GM21515 (cell line): ENCODE results near the gene PTPRA.
"Not testable (repeated sequence)": the region's sequence is repeated elsewhere in the genome, so short reads cannot be mapped to it uniquely, and the experiment has no call there.

Experiments used
- ATAC-seq: cut with Tn5 transposase; IDR thresholded peaks from one replicate; pipeline ENCODE4 v1.9.1; 2021; ENCODE audit not compliant: unreplicated experiment

PTPRA gene, protein sequence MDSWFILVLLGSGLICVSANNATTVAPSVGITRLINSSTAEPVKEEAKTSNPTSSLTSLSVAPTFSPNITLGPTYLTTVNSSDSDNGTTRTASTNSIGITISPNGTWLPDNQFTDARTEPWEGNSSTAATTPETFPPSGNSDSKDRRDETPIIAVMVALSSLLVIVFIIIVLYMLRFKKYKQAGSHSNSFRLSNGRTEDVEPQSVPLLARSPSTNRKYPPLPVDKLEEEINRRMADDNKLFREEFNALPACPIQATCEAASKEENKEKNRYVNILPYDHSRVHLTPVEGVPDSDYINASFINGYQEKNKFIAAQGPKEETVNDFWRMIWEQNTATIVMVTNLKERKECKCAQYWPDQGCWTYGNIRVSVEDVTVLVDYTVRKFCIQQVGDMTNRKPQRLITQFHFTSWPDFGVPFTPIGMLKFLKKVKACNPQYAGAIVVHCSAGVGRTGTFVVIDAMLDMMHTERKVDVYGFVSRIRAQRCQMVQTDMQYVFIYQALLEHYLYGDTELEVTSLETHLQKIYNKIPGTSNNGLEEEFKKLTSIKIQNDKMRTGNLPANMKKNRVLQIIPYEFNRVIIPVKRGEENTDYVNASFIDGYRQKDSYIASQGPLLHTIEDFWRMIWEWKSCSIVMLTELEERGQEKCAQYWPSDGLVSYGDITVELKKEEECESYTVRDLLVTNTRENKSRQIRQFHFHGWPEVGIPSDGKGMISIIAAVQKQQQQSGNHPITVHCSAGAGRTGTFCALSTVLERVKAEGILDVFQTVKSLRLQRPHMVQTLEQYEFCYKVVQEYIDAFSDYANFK

DNA sequence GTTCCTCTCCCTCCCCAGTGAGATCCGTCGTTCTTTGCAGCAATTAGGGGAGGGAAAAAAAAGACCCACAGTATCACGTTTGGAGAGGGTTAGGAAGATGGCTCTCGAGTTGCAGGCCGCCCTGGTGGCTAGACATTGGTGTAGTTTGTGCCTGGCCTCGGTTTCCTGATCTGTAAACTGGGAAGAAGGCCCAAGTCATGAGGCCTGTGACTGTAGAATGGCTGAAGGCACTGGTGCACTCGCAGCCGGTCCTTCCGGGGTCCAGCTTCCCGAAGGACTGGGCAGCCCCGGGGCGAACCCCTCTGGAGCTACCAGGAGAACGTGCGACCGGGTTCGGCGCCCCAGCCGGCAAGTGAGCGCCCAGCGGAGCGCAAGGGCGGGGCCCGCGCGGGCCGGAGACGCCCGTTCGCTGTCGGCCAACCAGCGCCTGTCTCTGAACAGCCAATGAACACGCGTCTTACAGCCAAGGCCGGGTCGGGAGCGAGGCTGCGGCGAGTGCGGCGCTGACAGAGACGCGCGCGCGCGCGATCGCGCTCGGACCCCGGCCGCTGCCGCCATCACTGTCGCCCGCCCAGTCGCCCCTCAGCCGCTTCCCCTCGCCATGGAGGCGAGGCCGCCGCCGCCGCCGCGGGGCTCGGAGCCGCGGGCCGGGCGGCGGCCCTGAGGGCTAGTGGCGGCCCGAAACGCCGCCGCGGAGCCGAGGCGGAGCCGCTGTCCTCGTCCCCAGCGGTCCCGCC is at the start of gene PTPRA:
PTPRA (plus strand) TSS at position 472 of the 737 bp plus-strand sequence. CDS start 90,797 bp downstream, outside the sequence.
- peak; percentile 91 for ATAC-seq

DNA sequence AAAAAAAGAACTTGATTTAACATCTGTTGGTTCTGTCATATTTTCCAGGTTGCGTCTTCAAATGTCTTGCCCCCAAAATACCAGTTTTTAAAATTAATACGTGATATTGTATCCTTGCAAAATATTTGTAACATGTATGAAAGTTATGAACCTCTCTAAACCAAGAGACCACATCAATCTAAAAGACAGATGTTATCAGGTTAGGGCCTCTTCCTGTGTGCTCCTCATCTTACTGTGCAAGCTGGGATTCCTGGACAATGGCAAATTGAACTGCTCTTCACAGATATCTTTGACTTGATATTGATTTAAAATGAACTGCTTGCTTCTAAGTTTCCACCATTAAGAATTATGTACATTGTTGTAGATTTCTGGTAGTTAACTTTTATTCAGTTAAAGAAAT is 47.5 kb upstream of the PTPRA start:
- no peak for ATAC-seq

DNA sequence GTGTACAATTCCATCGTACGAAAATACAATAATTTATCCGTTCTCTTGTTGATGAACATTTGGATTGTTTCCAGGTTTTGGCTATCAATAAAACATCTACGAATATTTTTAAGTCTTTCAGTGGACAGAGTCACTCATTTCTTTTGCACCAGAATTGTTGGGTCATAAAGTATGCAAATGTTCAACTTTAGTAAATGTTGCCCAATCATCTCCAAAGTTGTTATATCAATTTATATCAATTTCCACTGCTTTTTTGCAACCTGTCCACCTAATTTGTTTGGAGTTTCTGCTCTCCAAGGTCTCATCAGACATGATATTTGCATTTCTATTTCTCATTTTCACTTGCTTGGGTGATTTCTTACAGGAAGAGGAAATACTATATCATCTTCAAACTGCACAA is 46.6 kb upstream of the PTPRA start:
- ATAC-seq, result no peak

DNA sequence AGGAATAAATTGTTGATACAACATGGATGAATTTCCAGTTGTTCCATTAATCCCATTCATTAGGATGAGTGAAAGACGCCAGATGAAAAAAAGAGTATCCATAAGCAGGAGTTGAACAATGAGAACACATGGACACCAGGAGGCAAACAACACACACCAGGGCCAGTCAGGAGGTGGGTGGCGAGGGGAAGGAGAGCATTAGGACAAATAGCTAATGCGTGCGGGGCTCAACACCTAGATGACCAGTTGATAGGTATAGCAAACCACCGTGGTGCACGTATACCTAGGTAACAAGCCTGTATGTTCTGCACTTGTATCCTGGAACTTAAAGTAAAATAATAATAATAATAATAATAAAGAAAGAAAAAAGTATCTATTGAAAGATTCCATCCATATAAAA is 43.9 kb upstream of the PTPRA start:
- ATAC-seq, result no peak

DNA sequence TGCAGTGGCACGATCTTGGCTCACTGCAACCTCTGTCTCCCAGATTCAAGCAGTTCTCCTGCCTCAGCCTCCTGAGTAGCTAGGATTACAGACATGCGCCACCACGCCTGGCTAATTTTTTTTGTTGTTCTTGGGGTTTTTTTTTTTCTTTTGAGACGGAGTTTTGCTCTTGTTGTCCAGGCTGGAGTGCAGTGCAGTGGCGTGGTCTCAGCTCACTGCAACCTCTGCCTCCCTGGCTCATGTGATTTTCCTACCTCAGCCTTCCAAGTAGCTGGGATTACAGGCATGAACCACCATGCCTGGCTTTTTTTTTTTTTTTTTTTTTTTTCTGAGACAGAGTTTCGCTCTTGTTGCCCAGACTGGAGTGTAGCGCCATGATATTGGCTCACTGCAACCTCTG is 42.1 kb upstream of the PTPRA start:
- not testable (repeated sequence) for ATAC-seq

DNA sequence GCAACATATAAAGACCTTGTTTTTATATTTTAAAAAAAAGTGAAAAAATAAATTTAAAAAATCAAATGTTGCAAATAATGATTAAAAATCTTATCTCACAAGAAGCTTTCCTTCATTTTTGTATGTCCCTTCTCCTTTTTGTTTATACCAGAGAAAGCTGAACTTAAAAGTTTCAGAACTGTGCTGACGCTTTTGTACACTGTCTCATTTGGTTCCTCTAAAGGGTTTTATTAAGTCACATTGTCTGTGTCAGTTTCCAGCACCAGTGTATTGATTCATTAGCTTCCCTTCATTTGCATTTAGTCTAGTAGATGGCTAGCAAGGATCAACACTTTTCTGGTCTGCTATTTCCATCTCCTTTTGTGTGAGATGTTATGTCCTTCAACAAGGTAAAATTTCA is 39.5 kb upstream of the PTPRA start:
- no peak for ATAC-seq

DNA sequence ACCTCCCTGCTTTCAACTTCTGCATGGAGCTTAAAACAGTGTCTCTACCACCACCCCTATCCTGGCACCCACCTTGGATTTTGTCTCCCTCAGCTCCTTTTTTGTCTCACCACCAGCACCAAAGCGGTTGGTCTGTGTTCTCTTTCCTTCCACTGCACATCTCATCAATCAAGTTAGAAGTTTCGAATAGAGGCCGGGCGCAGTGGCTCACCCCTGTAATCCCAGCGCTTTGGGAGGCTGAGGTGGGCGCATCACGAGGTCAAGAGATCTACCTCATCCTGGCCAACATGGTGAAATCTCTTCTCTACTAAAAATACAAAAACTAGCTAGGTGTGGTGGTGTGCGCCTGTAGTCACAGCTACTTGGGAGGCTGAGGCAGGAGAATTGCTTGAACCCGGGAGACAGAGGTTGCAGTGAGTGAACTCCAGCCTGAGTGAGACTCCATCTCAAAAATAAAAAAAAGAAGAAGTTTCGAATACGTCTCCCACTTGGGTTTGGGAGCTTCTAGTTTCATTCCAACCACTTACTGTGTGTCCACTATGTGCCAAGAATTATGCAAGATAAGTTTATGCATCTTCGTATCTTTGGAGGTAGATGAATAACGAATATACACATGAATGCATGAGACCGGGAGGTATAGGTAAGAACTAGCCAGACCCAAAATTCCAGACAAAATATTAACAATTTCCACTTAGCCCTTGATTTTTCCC is 38.7 kb upstream of the PTPRA start:
- no peak for ATAC-seq

DNA sequence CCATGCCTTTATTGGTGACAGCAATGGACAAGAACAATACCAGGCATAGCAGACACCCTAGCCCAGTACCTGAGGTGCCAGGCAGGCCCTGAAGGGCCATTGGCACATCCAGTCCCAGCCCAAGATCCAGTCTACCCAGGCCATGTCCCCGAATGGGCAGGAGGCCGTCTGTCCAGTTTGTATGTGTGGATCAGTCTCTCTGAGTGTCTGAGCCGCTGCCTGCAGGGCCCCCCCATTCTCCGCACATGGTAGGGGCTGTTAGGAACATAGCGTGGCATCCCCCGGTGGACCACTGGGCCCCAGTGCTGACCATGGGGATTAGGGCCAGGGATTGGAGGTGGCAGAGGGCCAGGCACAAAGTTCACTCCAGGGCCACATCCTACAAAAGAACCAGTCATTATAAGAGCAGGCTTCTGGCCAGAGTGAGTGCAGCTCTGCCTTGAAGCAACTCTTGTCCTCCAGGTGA is 37.9 kb upstream of the PTPRA start:
- ATAC-seq, result no peak

DNA sequence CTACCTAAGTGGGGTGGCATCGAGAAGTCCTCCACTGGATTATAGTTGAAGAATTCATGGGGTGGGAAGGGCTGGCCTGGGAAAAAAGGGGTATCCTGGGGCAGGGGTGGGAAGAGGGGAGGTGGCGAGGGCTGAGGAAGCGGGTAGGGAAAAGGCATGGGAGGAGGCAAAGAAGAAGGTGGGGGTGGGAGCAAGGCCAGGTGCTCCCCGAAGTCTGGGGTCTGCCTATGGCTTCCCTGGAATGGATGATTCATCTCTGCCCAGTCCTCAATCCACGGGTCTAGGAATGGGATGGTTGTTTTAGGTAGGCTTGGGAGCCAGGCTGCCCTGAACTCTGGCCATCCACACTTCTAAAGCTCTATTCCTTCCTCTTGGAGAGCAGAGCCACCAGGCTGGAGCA is 37.2 kb upstream of the PTPRA start:
- no peak for ATAC-seq

DNA sequence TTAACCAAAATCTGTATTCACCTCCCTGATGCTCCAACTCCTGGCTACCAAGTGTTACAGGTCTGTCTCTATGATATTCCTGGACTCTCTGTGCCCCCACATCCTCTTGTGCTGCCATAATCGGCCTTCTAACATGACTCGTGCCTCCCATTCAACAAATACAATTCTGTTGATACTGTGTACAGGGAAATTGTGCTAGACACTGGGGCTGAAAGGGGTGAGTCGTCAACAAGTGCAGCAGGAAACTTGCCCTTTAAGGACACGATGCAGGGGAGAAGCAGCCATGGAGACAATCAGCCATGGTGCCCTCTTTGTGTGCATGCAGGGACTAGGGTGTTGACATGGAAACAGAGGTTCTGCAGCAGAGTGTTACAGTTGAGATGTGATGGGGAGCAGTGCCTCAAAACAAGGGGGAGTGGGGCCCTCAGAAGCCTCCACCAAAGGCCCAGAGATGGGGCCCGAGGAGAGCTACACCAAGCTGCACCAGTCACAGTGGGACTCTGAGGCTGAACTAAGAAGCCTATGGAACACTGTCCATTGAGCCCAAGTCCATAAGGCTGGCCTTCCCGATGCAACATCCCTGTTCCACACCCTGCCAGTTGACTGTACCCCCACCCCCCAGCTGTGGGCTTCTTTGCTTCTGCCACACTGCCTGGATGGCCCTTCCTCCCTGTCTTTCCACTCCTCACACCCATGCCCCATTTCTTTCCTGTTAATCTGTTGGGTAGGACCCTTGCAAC is 35.9 kb upstream of the PTPRA start:
- no peak for ATAC-seq

DNA sequence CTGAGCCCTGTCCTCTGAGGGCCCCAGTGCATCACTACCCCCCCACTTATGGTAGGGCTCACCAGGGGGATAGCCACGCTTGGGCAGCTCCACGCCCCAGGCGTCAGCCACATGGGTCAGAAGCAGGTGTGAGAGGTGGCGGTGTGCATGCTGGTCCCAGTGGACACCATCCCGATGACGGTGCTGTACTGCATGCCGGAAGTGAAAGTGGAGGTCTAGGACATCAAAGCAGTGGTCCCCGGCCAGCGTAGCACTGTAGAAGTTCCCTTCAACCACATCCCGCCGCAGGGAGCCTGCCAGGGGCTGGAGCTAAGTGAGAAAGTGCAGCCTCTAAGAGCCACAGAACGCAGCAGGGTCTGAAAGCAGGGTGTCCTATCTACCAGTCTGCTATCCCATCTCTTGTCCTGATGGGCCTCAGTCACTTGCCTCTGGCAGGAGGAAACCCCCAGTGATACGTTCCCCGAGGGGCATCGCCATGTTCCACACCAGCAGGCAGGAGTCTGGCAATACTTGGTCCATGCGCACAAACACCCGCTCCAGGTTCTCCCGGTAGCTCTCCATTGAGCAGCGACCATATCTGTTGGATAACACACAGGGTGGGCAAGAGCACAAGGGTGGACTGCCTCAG is 35.0 kb upstream of the PTPRA start:
- ATAC-seq, result no peak

DNA sequence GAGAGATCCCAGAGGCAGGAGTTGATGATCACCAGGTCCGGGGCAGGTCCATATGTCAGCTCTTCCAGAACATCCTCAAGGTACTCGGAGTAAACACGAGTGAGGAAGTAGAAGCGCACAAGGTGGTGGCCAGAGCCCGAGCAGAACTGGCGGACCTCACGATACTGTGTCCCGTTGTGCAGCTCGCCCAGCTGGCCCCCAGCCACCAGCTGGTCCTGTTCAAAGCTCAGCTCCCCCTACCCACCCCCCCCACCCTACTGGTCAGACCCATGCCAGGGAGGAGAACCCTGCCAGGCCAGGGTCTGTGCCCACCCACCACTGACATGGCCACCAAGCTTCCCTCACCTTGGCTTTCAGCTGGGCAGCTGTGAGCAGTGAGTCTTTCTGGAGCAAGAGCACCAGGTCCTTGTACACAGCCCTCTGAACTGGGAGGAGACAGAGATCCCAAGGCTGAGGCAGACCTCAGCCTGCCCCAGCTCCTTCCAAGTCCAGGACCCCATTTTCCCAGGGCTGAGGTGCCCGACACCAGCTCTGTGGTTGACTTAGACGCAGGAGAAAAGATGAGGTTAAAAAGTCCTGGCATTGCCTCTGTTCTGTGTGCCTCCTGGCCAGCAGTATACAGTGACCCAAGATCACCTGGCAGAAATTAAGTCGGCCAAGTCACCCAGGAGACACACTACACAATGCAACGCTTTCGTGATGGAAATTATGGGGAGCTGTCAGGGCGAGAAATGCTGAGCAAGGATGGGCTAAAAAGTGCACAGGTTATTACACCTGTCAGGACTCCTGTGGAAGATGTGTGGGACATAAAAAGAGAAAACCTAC is 34.2 kb upstream of the PTPRA start:
- ATAC-seq, result no peak

DNA sequence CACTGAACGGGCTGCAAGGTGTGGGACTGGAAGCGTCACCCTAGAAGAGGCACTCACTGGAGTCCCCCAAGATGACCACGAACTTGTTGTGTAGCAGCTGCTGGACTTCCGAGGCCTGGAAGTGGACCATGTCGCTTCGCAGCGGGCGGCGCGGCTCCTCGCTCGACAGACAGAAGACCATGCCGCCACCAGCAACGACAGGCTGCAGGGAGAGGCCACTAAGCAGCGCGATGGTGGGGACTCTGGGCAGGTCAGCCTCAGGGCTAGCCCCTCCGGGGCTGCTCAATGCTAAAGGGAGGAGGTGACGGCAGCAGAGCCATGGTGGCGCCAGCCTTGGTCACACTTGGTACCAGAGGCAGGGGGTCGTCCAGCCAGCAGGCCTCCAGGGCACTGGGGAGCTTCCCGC is 33.5 kb upstream of the PTPRA start:
- ATAC-seq, result no peak

DNA sequence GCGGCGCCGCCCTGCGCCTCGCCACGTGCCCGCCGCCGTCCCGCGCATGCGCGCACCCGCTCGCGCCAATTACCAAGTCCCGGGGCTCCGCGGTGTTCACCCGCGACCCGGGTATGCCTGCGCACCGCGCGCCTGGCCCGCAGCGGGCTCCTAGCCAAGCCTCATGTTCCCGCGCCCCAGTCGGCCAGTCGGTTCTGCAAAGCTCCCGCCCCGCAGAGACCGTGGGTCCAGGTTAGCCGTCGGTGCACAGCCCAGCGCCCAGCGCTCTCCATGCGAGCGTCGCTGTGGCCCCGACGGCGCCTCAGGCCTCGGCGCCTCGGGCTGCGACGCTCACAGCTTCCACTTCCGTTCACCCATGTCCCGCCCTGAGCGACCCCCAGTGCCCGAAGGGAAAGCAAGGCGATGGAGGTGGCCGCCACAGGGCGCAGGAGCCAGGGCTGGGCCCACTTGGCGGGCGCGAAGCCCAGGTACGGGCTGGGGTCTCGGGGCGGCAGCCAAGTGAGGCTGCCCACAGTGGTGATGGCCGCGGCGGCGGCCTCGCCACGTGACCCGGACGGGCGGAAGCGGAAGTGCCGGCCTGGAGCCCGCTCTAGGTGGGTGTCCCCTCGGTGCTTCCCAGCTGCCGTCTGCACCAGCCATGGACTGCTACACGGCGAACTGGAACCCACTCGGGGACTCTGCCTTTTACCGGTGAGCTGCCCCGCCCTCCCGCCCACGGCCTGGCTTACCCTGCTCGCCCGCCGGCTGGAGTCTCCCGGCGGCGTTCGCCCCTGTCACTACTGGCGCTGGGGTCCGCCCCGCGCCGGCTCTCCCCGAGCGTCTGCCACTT is 32.9 kb upstream of the PTPRA start, which contains the start of the genes PCED1A and VPS16:
PCED1A (minus strand) TSS at position 518 of the 829 bp plus-strand sequence. CDS start 743 bp downstream, outside the sequence.
VPS16 (plus strand) TSS at position 608 of the 829 bp plus-strand sequence; CDS start at position 638, 30 bp downstream.
- peak; percentile 89 for ATAC-seq

DNA sequence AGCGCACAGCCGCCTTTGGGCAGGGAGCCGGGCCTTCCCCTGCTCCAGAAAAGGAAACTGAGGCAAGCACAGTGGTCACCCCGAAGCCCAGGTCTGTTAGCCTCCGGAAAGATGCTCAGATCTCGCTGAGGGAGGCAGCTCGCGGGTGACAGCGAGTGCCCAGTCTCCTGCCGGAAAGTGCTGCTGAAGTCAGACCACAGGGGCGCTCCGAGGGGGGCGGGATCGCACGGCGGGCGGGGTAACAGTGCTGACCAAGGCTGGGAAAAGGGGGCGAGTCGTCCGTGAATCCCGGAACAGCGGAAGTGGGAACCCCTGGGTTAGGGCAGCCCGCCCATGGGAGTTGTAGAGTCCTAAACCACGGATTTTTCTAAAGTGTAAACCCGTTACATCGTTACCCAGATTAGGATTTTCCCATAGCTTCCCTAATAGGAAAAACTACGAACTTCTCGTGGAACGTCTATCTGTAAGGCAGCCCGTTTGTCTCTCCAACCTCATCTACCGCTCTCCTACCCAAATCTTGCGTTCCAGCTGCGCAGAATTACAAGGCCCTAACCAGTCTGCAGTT is 32.2 kb upstream of the PTPRA start:
- ATAC-seq, result peak; percentile 35

DNA sequence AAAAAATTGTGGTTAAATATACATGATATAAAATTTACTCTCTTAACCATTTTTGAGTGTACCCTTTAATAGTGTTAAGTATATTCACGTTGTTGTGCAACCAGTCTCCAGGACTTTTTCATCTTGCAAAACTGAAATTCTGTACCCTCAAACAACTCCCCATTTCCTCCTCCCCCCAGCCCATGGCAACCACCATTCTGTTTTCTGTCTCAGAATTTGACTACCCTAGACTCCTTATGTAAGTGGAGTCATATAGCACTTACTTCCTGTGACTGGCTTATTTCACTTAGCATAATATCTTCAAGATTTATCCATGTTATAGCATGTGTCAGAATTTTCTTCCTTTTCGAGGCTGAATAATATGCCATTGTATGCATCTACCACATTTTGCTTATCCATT is 27.7 kb upstream of the PTPRA start:
- no peak for ATAC-seq

DNA sequence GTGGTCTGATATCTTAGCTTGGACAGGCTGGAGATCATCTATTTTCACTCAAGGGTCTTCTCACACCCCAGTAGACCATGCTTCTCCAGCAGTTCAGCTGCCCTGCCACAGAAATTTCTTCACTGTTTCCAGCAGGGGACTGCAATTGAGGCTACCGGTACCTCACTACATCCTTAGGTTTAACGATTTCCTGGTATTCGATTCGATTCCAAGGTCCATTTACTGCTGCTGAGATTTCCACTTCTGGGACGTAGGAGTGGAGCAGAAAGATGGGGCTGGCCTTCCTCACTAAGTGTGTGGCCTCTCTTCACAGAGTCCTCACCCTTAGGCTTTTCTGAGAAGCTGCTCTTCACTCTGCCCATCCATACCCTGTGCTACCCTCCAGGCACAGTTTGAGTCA is 26.6 kb upstream of the PTPRA start:
- ATAC-seq, result no peak
